ENCODE results near the gene PRKCE.

PRKCE gene

GRCh38 chr2:45984896-45985473, 333.5 kb downstream of the PRKCE start:
- no peak for DNase-seq (ENCODE audit: extremely low read depth, low read depth)
- TF ChIP-seq CTCF (IDR thresholded peaks at IDR 0.05; ENCODE audit: low read depth, low read length): no peak

- no peak for DNase-seq (ENCODE audit: extremely low read depth, low read depth)
- TF ChIP-seq CTCF (IDR thresholded peaks at IDR 0.05; ENCODE audit: low read depth, low read length): no peak
These were observed 335.0 kb downstream of the PRKCE start for GRCh38 chr2:45986509-45986908.

GRCh38 chr2:45987856-45988255, 336.4 kb downstream of the PRKCE start:
- TF ChIP-seq CTCF (IDR thresholded peaks at IDR 0.05; ENCODE audit: low read depth, low read length): no peak
- no peak for DNase-seq (ENCODE audit: extremely low read depth, low read depth)

- TF ChIP-seq CTCF (IDR thresholded peaks at IDR 0.05; ENCODE audit: low read depth, low read length): no peak
- DNase-seq (ENCODE audit: extremely low read depth, low read depth): no peak
These were observed 337.4 kb downstream of the PRKCE start for GRCh38 chr2:45988879-45989278.

- no peak for TF ChIP-seq CTCF (IDR thresholded peaks at IDR 0.05; ENCODE audit: low read depth, low read length)
- no peak for DNase-seq (ENCODE audit: extremely low read depth, low read depth)
These were observed 338.7 kb downstream of the PRKCE start for GRCh38 chr2:45990131-45990530.

- DNase-seq (ENCODE audit: extremely low read depth, low read depth): peak; percentile 84
- no peak for TF ChIP-seq CTCF (IDR thresholded peaks at IDR 0.05; ENCODE audit: low read depth, low read length)
These were observed 340.7 kb downstream of the PRKCE start for GRCh38 chr2:45992021-45992740.

- DNase-seq (ENCODE audit: extremely low read depth, low read depth): no peak
These were observed 341.4 kb downstream of the PRKCE start for GRCh38 chr2:45992741-45993475.

More at GRCh38 chr2:45992741-45993475, 341.4 kb downstream of the PRKCE start:
- TF ChIP-seq CTCF (IDR thresholded peaks at IDR 0.05; ENCODE audit: low read depth, low read length): no peak

All from AG09319 (cell line).